ENCODE data around the gene ALKBH6.

DNA sequence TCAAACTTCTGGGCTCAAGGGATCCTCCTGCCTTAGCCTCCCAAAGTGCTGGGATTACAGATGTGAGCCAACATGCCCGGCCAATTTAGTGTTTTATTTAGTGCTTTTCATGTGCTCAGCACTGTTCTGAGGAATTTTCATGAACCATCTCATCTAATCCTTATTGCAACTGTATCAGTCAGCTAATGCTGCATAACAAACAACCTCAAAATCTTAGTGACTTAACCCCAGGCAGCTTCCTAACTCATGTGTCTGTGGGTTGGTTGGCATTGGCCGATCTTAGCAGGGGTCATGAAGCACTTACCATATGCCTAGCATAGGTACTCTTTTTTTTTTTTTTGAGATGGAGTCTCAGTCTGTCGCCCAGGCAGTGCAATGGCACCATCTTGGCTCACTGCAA is 25.2 kb downstream of the ALKBH6 start:
- TF ChIP-seq, protein P1, sequence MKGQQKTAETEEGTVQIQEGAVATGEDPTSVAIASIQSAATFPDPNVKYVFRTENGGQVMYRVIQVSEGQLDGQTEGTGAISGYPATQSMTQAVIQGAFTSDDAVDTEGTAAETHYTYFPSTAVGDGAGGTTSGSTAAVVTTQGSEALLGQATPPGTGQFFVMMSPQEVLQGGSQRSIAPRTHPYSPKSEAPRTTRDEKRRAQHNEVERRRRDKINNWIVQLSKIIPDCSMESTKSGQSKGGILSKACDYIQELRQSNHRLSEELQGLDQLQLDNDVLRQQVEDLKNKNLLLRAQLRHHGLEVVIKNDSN (IDR thresholded peaks at IDR 0.05): no peak
- no peak for TF ChIP-seq TAF1 (IDR thresholded peaks at IDR 0.05; ENCODE audit: low read depth)
